Bone marrow (tissue), 2 donors: ENCODE results near the gene REV3L.
"Not testable (repeated sequence)": the region's sequence is repeated elsewhere in the genome, so short reads cannot be mapped to it uniquely, and the experiment has no call there.

ENCODE experiments used
- DNase-seq, 2 donors: peaks; one replicate each; lab custom pipeline; 2025; lab: John Stamatoyannopoulos, UW

Gene REV3L

DNA sequence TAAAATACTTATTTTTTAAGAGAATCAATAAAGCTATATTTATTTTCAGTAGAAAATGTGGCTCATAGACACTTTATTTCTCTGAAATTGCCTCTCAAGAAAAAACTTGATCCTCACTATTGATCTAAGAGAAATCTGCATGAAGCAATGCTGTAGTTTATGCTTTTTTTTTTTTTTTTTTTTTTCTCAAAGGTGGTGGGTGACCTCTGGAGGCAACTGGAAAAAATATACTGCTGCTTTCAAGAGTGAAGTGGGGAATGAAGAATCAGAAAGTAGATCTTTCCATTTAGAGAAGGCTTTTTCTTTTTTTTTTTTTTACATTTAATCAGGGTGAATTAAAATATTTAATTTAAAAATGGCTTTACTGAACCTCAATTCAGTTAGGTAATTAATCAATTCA is 226.4 kb downstream of the REV3L start:
- DNase-seq, result no peak

DNA sequence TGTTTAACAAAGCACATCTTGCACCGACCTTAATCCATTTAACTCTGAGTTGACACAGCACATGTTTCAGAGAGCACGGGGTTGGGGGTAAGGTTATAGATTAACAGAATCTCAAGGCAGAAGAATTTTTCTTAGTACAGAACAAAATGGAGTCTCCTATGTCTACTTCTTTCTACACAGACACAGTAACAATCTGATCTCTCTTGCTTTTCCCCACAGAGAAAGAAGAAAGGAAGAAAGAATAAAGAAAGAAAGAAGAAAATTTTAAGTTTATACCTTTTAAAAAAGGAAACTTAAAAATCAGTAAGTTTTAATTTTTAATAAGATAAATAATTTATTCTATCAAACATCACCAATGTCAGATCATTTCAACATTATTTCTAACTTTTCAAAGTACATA is 227.2 kb downstream of the REV3L start:
- not testable (repeated sequence) for DNase-seq

DNA sequence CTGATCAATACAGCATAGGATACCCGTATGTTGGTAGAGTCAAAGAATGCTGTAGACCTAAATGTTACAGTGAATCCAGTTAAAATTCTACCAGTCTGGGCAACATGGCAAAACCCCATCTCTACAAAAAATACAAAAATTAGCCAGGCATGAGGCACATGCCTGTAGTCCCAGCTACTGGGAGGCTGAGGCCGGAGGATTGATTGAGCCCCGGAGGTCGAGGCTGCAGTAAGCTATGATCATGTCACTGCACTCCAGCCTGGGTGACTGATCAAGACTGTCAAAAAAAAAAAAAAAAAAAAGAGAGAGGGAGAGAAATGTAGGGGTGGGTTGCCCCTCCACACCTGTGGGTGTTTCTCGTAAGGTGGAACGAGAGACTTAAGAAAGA is 228.2 kb downstream of the REV3L start:
- no peak for DNase-seq

DNA sequence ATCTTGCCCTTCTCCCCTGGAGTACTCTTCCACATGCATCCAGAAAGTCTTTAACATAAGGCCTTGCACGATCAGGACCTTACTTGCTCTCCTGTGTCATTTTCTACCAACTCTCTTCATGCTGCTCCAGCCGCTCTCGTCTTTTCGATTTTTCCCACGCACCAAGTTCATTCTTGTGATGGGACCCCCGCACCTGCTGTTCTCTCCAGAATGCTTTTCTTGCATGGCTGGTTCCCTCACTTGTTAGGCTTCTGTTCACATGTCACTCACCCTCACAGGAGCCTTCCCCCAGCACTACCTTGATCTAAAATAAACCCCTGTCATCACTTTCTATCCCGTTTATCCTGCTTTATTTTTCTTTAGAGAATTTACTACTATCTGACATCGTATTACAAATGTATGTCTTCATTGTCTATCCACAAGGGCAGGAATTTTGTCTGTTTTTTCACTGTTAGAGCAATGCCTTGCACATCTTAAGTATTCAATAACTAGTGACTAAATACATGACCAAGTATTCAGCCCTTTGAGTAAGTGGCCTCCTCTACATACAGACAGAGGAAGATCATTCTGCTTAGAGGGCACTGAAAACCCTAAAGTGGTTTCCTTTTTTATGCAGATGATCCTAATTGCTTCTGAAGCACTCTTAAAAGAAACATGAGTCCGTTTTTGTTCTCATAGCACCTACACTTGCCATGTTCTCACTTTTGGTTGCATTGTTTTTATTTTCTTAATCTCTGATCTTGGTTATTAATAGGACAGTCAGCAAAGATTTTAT is 228.8 kb downstream of the REV3L start:
- DNase-seq, result no peak

DNA sequence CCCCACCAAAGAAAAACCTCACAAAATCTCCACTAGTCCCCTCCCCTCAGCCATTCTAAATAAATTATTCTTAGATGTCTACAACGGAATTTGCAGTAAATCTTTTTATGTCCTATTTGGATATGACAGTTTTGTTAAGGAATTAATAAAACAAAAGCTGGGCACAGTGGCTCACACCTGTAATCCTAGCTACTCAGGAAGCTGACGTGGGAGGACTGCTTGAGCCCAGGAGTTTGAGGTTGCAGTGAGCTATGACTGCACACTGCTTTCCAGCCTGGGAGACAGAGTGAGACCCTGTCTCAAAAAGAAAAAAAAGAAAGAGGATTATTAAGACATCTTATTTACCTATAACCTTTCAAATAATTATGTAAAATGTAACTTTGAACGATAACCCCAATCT is 230.3 kb downstream of the REV3L start:
- no peak for DNase-seq

DNA sequence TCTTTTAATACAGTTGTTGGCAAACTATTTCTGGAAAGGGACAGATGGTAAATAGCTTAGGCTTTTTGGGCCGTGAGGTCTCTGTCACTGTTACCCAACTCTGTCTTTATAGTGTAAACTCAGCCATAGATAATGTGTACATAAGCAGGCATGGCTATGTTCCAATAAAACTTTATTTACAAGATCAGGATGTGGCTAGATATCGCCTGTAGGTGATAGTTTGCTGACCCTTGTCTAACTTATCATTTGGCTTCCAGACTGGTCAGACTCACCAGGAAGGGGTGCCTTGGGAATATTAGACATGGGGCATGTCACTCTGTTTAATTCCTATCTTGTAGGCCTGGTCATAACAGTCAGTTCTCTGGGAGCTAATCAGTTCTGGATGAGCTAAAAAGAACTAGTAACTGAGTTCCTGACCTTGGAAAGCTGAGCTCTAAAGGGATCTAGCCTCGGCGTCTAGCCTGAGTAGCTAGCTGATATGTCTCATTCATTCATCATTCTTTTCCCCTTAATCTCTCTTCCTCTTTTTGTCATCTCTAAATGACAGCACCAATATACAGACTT is 232.1 kb downstream of the REV3L start:
- DNase-seq, result no peak
